GM18951 (cell line): Measurements from ENCODE around the gene CEP85.
"Not testable (repeated sequence)": the region's sequence is repeated elsewhere in the genome, so short reads cannot be mapped to it uniquely, and the experiment has no call there.

Experiments
- POLR2A ChIP-seq: IDR thresholded peaks from 4 replicates; pipeline ENCODE4 v1.6.1; 2011; ENCODE audit warnings: mild to moderate bottlenecking; ENCODE audit not compliant: insufficient read length, insufficient read depth; ENCODE audit errors: extremely low read depth
- in situ Hi-C: fragments of 300-500 bp; cut with MboI; formaldehyde crosslinking; loops from one replicate; pipeline ENCODE4 v1.12.0; 2022; ENCODE audit warnings: low sequenced_read_pairs, mixed read lengths, inconsistent platforms; ENCODE audit not compliant: unreplicated experiment

CEP85 gene

DNA sequence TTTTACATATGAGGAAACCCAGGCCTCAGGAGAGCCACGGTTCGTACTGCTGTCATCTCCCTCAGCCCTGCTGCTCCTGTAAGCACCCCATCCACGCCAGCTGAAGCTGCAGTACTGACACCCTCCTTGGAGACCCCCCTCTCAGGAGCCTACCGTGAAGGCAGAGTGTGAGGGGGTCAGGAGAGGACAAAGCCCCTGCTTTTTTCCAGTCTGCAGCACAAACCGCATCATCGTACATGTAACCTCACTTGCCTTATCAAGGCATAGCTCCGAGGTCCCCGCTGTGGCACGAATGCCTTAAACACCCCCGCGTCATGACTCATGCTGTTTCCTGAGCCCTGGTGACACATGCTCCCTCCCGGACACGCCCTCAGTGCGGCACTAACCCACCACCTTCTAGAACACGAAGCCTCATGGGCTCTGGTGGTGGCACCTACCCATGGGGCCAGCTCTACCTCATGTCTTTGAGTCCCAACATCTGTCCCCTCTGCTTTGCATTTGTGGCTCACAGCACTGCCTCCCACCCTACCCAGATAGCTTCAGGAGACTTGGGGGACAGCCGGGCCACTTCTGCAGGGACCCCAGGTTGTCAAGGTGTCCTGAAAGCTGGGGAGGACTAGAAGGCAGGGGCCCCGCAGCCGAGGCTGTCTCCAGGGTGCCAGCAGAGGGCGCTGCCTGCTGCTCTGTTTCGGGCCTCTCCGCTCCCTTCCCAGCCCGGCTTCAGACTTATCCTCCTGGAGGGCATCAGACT, 50.8 kb downstream of the CEP85 start:
- in situ Hi-C loops: loop anchor here (5.0 kb wide), 1 partner anchor 38 kb away; no protein-coding TSS in a partner anchor
- TF ChIP-seq POLR2A: no peak

DNA sequence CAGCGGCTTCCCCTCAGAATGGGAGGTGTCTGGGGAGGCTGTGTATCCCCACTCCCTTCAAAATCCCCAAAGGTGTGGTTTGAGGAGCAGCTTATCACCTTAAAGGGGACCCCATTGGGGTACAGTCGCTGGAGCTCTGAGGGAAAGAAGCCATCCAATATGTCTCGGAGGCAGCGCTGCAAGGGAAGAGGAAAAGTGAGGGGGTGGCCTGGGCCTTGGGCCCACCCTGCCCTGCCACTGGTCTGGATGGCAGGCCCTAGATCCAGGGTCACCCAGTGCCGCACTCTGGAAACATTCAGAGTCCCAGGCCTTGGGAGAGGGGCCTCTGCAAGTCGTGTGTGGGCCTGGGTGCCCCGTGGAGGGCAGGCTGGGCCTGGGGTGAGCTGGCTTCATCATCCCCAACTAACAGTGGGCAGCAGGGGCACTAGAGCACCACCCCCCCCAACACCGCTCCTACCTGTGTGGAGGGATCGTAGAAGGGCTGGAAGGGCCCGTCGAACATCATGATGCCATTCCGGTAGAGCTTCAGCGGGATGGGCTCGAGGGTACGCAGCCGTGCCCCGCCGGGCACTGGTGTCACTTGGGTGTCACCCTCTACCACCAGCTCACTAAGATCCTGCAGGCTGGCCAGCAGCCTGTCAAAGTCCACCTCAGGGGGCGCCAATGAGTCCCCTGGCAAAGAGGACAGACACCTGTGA, 51.5 kb downstream of the CEP85 start:
- no peak for TF ChIP-seq POLR2A
- in situ Hi-C loops: loop anchor here (5.0 kb wide), 1 partner anchor 37 kb away; no protein-coding TSS in a partner anchor

DNA sequence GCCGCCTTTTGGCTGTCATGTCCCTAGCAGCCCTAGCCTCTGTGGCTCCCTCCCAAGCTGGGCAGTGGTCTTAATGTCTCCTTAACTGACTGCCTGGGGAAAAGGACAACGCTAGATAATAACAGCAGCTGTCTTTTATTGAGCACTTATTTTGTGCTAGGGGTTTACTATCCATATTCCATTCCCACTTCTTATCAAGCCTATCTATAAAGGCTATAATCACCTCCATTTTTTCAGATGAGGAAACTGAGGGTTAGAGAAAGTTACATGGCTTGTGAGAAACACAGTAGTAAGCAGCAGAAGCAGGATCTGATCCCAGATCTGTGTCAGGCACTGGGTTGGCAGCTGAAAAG, 52.0 kb downstream of the CEP85 start:
- in situ Hi-C loops: loop anchor here (5.0 kb wide), 1 partner anchor 36 kb away; no protein-coding TSS in a partner anchor
- TF ChIP-seq POLR2A: no peak

DNA sequence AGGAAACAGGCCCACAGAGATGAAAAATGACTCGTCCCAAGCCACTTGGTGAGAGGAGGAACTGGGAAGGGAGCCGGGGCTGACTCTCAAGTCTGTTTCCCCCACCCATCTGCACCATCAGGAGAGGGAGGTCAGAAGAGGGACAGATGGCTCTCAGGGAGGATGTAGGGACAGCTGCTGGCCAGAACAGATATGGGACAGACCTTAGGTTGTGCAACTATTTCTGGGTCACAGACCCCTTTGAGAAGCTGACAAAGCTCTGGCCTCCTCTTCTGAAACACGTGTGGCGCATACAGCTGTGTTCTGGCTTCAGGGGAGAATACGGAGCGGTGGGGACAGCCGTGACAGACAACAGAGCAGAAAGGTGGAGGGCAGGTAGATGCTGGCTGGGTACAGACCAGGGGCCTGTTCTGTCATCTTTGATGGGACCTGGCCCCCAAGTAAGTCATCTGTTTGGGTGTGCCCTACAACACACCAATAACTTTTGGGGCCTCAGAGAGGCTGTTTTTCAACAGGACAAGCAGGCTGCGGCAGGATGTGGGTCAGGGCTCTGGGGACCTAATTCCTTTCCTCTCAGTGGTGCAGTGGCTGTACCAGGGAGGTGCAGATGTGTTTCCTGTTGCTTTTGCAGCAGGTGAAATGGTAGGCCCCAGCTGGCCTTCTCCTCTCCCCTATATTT, 53.2 kb downstream of the CEP85 start:
- in situ Hi-C loops: loop anchor here (5.0 kb wide), 1 partner anchor 35 kb away; no protein-coding TSS in a partner anchor
- peak; percentile 48 for TF ChIP-seq POLR2A

DNA sequence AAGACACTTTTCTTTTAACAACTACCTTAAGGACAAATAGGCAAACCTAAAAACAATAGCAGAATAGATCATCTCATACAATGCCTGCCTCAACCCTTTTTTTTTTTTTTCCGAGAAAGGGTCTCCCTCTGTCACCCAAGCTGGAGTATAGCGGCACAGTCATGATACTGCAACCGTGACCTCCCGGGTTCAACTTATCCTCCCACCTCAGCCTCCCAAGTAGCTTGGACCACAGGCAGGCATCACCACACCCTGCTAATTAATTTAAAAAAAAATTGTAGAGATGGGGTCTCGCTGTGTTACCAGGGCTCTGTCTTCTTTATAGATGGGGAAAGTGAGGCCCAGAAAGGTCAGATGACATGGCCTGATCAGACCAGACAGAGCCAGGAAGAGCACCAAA, 53.8 kb downstream of the CEP85 start:
- in situ Hi-C loops: loop anchor here (5.0 kb wide), 1 partner anchor 34 kb away; no protein-coding TSS in a partner anchor
- no peak for TF ChIP-seq POLR2A

DNA sequence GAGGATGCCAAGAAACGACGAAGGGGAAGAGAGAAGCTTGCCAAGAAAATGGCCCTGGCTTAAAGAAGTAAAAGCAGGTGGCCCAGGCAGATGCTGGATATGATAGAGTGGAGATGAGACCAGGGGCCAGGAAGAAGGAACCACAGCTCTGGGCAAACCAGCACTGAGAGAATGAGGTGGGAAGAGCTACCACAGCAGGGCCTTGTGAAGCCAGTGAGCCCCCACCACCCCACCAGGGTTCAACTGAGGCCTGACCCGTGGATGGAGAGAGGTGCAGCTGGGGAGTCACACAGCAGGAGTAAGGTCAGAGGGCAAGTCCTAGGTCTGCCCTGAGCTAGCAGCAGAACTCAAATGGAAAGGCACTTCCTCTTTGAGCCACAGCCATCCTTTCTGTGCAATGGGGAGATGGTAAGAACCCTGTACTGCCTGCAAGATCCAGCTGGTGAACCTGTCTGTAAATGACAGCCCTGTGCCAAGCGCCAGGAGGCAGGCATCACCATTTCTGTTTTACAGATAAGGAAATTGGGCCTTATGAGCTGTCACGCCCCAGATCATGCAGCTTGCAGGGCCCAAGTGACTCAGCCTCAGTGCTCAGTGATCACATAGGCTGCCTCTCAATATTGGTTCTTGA, 54.4 kb downstream of the CEP85 start:
- no peak for TF ChIP-seq POLR2A
- in situ Hi-C loops: loop anchor here (5.0 kb wide), 1 partner anchor 34 kb away; no protein-coding TSS in a partner anchor

- in situ Hi-C loops: loop anchor here (5.0 kb wide), 1 partner anchor 33 kb away; no protein-coding TSS in a partner anchor
These were observed 55.4 kb downstream of the CEP85 start for GRCh38 chr1:26289158-26290059.

GRCh38 chr1:26290122-26290881, 56.3 kb downstream of the CEP85 start:
- no peak for TF ChIP-seq POLR2A
- in situ Hi-C loops: no loop called here

More at GRCh38 chr1:26289158-26290059, 55.4 kb downstream of the CEP85 start:
- TF ChIP-seq POLR2A: peak; percentile 64

- no peak for TF ChIP-seq POLR2A
- in situ Hi-C loops: no loop called here
These were observed 56.9 kb downstream of the CEP85 start for GRCh38 chr1:26290882-26291261.

DNA sequence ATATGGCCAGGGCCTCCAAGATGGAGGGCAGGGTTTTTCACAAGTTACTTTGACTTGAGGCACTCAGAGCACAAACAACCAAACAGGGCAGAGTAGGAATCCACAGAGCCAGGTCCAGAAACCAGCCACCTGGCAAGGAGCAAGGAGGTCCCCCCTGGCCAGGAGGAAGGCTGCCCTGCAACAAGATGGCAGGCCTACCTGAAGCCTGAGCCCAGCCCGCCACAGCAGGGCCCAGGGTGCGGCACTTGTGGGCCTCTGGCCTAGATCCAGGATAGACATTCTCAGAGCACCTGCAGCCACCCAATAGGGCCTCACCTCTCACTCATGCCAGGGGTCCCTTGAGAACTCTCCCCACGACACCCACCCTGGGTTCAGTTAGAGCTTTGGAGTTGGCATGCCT, 57.4 kb downstream of the CEP85 start:
- TF ChIP-seq POLR2A: no peak
- in situ Hi-C loops: no loop called here

DNA sequence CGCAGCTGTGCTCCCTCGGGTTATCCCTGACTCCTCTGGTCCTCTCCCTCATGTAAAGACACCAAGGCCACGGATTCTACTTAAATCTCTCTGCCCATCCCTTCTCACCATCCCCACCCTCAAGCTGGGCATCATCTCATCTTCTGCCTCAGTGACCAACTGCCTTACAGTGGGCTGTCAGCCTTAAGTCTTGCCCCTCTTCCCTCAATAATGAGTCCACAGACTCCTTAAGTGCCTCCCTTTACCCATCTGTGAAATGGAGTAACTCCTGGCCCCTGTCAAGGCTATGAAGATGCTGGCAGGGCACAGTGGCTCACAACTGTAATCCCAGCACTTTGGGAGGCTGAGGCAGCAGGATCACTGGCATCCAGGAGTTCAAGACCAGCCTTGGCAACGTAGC, 57.9 kb downstream of the CEP85 start:
- TF ChIP-seq POLR2A: no peak
- in situ Hi-C loops: no loop called here

GRCh38 chr1:26292735-26293134, 58.7 kb downstream of the CEP85 start:
- in situ Hi-C loops: not testable (repeated sequence)
